ENCODE data around the gene RANBP17.

Gene RANBP17

GRCh38 chr5:171299228-171299627, 437.4 kb downstream of the RANBP17 start:
- H3K4me3 ChIP-seq (ENCODE audit: low read length) = no peak overlapping the region
- TF ChIP-seq CTCF (conservative IDR thresholded peaks at IDR 0.05; ENCODE audit: low read depth, low read length) = no peak
- DNase-seq (ENCODE audit: low read depth) = no peak

GRCh38 chr5:171299851-171300250, 438.0 kb downstream of the RANBP17 start:
- TF ChIP-seq CTCF (conservative IDR thresholded peaks at IDR 0.05; ENCODE audit: low read depth, low read length) = no peak
- H3K4me3 ChIP-seq (ENCODE audit: low read length) = no peak overlapping the region
- no peak for DNase-seq (ENCODE audit: low read depth)

- no peak for TF ChIP-seq CTCF (conservative IDR thresholded peaks at IDR 0.05; ENCODE audit: low read depth, low read length)
- no peak for DNase-seq (ENCODE audit: low read depth)
- no peak overlapping the region for H3K4me3 ChIP-seq (ENCODE audit: low read length)
Measured at GRCh38 chr5:171300358-171300757, 438.5 kb downstream of the RANBP17 start.

- TF ChIP-seq CTCF (conservative IDR thresholded peaks at IDR 0.05; ENCODE audit: low read depth, low read length) = no peak
- no peak for DNase-seq (ENCODE audit: low read depth)
- no peak overlapping the region for H3K4me3 ChIP-seq (ENCODE audit: low read length)
Measured at GRCh38 chr5:171306166-171306565, 444.3 kb downstream of the RANBP17 start.

- TF ChIP-seq CTCF (conservative IDR thresholded peaks at IDR 0.05; ENCODE audit: low read depth, low read length) = no peak
- no peak for DNase-seq (ENCODE audit: low read depth)
- H3K4me3 ChIP-seq (ENCODE audit: low read length) = no peak overlapping the region
Measured at GRCh38 chr5:171306781-171307591, 445.2 kb downstream of the RANBP17 start.

- no peak overlapping the region for H3K4me3 ChIP-seq (ENCODE audit: low read length)
- no peak for DNase-seq (ENCODE audit: low read depth)
- no peak for TF ChIP-seq CTCF (conservative IDR thresholded peaks at IDR 0.05; ENCODE audit: low read depth, low read length)
Measured at GRCh38 chr5:171307789-171308452, 446.1 kb downstream of the RANBP17 start.
